Neural progenitor cell (in vitro differentiated cells): ENCODE results near the gene OR51E2.

Source experiments
- CTCF ChIP-seq: fragments of 200-600 bp; sonication (generic); IDR thresholded peaks from 2 replicates; pipeline ENCODE4 v1.5.1; 2017; ENCODE audit warnings: antibody characterized with exemption, mild to moderate bottlenecking
- EZH2 ChIP-seq: fragments of 200-600 bp; sonication (generic); IDR thresholded peaks from 2 replicates; pipeline ENCODE4 v1.6.1; 2017; ENCODE audit warnings: antibody characterized with exemption, mild to moderate bottlenecking, moderate library complexity
- EZH2phosphoT487 ChIP-seq: fragments of 200-600 bp; sonication (generic); IDR thresholded peaks from 2 replicates; pipeline ENCODE4 v1.6.1; 2017; ENCODE audit warnings: antibody characterized with exemption

GRCh38 chr11:4697585-4697984 is at the start of gene OR51E2:
- TF ChIP-seq CTCF (no peak), EZH2 (no peak), EZH2phosphoT487 (no peak)
